ENCODE measurements around the gene ABHD17A. TPM values are rescaled to one million over a fixed set of nuclear protein-coding genes. Genes with fewer than 3 reads are reported as not detected.
A peak's percentile ranks its signal among the peaks of the same experiment; 100 is the strongest.

Gene ABHD17A
- total RNA-seq, 1 donor, result 52.5 TPM

DNA sequence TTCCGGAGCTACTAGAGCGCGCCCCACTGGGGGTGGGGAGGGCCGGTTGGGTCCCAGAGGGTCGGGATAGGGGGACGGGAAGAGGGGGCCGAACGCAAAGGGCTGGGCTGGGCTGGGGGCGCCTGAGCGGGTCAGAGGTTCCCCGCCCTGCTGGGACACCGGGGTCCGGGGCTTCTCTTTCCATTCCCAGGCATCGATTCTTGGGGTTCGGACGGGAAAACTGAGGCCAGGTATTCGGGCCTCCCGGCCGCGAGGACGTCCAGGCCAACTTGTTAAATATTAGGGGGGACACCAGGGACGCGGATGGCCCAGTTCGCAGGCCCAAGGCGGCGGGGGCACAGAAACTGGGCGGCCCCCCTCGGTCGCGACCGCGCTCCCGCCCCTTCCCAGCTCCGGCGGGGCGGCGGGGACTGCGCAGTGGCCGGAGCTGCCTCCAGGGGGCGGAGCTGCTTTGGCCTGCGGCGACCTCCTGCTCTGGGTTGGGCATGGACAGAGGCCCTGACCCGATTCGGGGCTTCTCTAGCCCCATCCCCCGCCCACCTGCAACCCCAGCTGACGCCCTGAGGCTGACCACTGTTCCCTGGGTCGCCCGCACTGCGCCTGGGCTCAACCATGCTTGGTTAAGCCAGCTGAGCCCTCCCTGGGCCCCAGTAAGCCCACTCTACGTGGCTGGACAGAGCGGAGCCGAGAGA, 20.7 kb downstream of the ABHD17A start:
- Histone ChIP-seq H3K36me3 (ENCODE audit: insufficient read depth, low read length) (no peaks in the 10 kb centered on the region), H3K27ac (ENCODE audit: low read depth, low read length) (peak overlapping the region; percentile 72), H2AFZ (ENCODE audit: low read length) (peak overlapping the region; percentile 80), H3K4me1 (ENCODE audit: insufficient read depth, low read length) (peaks cover 19% of the 10 kb centered on the region), H3K9me3 (ENCODE audit: low read depth, low read length) (no peaks in the 10 kb centered on the region), H3K27me3 (ENCODE audit: insufficient read depth, low read length) (no peaks in the 10 kb centered on the region), H3K79me2 (ENCODE audit: insufficient read depth, low read length) (peaks cover 40% of the 10 kb centered on the region), H3K4me2 (ENCODE audit: insufficient read depth, low read length) (peak overlapping the region; percentile 87), H3K4me3 (ENCODE audit: insufficient read depth, low read length) (peak overlapping the region; percentile 87), H4K20me1 (ENCODE audit: insufficient read depth, low read length) (peaks cover 26% of the 10 kb centered on the region)
- DNase-seq (ENCODE audit: insufficient read length, low spot score, missing footprints), result peak; percentile 99
- TF ChIP-seq, protein P1, sequence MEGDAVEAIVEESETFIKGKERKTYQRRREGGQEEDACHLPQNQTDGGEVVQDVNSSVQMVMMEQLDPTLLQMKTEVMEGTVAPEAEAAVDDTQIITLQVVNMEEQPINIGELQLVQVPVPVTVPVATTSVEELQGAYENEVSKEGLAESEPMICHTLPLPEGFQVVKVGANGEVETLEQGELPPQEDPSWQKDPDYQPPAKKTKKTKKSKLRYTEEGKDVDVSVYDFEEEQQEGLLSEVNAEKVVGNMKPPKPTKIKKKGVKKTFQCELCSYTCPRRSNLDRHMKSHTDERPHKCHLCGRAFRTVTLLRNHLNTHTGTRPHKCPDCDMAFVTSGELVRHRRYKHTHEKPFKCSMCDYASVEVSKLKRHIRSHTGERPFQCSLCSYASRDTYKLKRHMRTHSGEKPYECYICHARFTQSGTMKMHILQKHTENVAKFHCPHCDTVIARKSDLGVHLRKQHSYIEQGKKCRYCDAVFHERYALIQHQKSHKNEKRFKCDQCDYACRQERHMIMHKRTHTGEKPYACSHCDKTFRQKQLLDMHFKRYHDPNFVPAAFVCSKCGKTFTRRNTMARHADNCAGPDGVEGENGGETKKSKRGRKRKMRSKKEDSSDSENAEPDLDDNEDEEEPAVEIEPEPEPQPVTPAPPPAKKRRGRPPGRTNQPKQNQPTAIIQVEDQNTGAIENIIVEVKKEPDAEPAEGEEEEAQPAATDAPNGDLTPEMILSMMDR (IDR thresholded peaks at IDR 0.05; ENCODE audit: extremely low read depth, low read depth, low read length), result peak; percentile 57

- TF ChIP-seq, protein P1 (IDR thresholded peaks at IDR 0.05; ENCODE audit: extremely low read depth, low read depth, low read length), result no peak
These were observed 21.4 kb downstream of the ABHD17A start for GRCh38 chr19:1863638-1864479.

DNA sequence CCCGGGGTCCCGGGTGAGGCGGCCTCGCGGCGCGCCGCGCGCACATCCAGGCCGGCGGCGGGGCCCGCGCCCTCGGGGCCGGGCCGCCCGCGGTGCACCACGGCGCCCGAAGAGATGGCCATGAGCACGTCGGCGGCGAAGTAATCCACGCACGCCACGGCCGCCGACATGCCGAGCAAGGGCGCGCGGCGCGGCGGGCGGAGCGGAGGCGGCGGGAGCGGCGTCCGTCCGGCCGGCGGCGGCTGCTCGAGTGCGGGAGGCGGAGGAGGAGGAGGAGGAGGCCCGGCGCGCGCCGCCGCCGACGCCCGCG, 22.0 kb downstream of the ABHD17A start, which contains the start of gene KLF16:
KLF16 (minus strand) TSS at position 252 of the 310 bp plus-strand sequence; CDS start at position 170, 82 bp downstream.
- no peaks in the 10 kb centered on the region for H3K9me3 ChIP-seq (ENCODE audit: low read depth, low read length)
- H3K4me2 ChIP-seq (ENCODE audit: insufficient read depth, low read length), result peak within 1 kb of the TSS; percentile 87
- peak within 1 kb of the TSS; percentile 80 for H2AFZ ChIP-seq (ENCODE audit: low read length)
- peaks cover 39% of the 10 kb centered on the region for H4K20me1 ChIP-seq (ENCODE audit: insufficient read depth, low read length)
- peaks cover 19% of the 10 kb centered on the region for H3K4me1 ChIP-seq (ENCODE audit: insufficient read depth, low read length)
- H3K36me3 ChIP-seq (ENCODE audit: insufficient read depth, low read length), result no peaks in the 10 kb centered on the region
- peak within 1 kb of the TSS; percentile 72 for H3K27ac ChIP-seq (ENCODE audit: low read depth, low read length)
- peak within 1 kb of the TSS; percentile 89 for H3K4me3 ChIP-seq (ENCODE audit: insufficient read depth, low read length)
- no peak for DNase-seq (ENCODE audit: insufficient read length, low spot score, missing footprints)
- TF ChIP-seq, protein P1 (IDR thresholded peaks at IDR 0.05; ENCODE audit: extremely low read depth, low read depth, low read length), result no peak
- H3K79me2 ChIP-seq (ENCODE audit: insufficient read depth, low read length), result peaks cover 54% of the 10 kb centered on the region
- H3K27me3 ChIP-seq (ENCODE audit: insufficient read depth, low read length), result no peaks in the 10 kb centered on the region

More at GRCh38 chr19:1863638-1864479, 21.4 kb downstream of the ABHD17A start:
- peaks cover 19% of the 10 kb centered on the region for H3K4me1 ChIP-seq (ENCODE audit: insufficient read depth, low read length)
- H3K36me3 ChIP-seq (ENCODE audit: insufficient read depth, low read length), result no peaks in the 10 kb centered on the region
- peak overlapping the region; percentile 72 for H3K27ac ChIP-seq (ENCODE audit: low read depth, low read length)
- H3K79me2 ChIP-seq (ENCODE audit: insufficient read depth, low read length), result peaks cover 48% of the 10 kb centered on the region
- peak overlapping the region; percentile 80 for H2AFZ ChIP-seq (ENCODE audit: low read length)
- peak overlapping the region; percentile 89 for H3K4me3 ChIP-seq (ENCODE audit: insufficient read depth, low read length)
- H3K4me2 ChIP-seq (ENCODE audit: insufficient read depth, low read length), result peak overlapping the region; percentile 87
- peak; percentile 100 for DNase-seq (ENCODE audit: insufficient read length, low spot score, missing footprints)
- H3K27me3 ChIP-seq (ENCODE audit: insufficient read depth, low read length), result no peaks in the 10 kb centered on the region
- H4K20me1 ChIP-seq (ENCODE audit: insufficient read depth, low read length), result peaks cover 33% of the 10 kb centered on the region
- H3K9me3 ChIP-seq (ENCODE audit: low read depth, low read length), result no peaks in the 10 kb centered on the region

All from osteoblast (primary cell).